Esophagus squamous epithelium (tissue), 5 donors: ENCODE measurements around the gene KAZALD1. TPM values are rescaled to one million over a fixed set of nuclear protein-coding genes. Genes with fewer than 3 reads are reported as not detected.

ENCODE experiments used
- DNase-seq: peaks from one replicate; lab custom pipeline; 2025; lab: John Stamatoyannopoulos, UW
- H3K27ac ChIP-seq, 4 donors: fragments of 200-600 bp; sonication (generic); one replicate each; pipeline ENCODE4 v1.5.1; 2016 to 2019; ENCODE audit warnings: mild to moderate bottlenecking in 1 of 4
- H3K27me3 ChIP-seq, 4 donors: fragments of 200-600 bp; sonication (generic); 1 replicate in 3 of 4; 2 replicates in 1 of 4; pipeline versions ENCODE4 v1.5.1 to v1.6.0; 2017 to 2021; ENCODE audit warnings: antibody characterized with exemption in 1 of 4
- H3K36me3 ChIP-seq, 3 donors: fragments of 200-600 bp; sonication (generic); one replicate each; pipeline ENCODE4 v1.5.1; 2016 to 2019
- H3K4me1 ChIP-seq, 3 donors: fragments of 200-600 bp; sonication (generic); one replicate each; pipeline ENCODE4 v1.5.1; 2017 to 2019
- H3K4me3 ChIP-seq, 4 donors: fragments of 200-600 bp; sonication (generic); 1 replicate in 3 of 4; 2 replicates in 1 of 4; pipeline ENCODE4 v1.5.1; 2016 to 2019; ENCODE audit warnings: mild to moderate bottlenecking in 2 of 4, moderate library complexity in 1 of 4
- H3K9me3 ChIP-seq, 3 donors: fragments of 200-600 bp; sonication (generic); one replicate each; pipeline ENCODE4 v1.5.1; 2016 to 2019
- POLR2A ChIP-seq, 4 donors: fragments of 450-650 bp; IDR thresholded peaks; one replicate each; pipeline ENCODE4 v1.6.1; 2017; ENCODE audit warnings: antibody characterized with exemption in 4 of 4, mild to moderate bottlenecking in 4 of 4, moderate library complexity in 3 of 4
- WGBS, 2 donors: methylation state at CpG; one replicate each; pipeline ENCODE4 v1.1.5; 2018; 5-methylcytosine and 5-hydroxymethylcytosine counted together
- intact Hi-C: fragments of 100-400 bp; cut with DNase I; formaldehyde crosslinking; loops from one replicate; pipeline ENCODE4 v1.15.0; 2022
- total RNA-seq, 4 donors: library from RNA; depleted of rRNA; stranded (reverse); fragments of >200 nt; gene quantifications; one replicate each; pipeline ENCODE4 v1.1.0, GENCODE V29; 2016
- TF ChIP-seq, protein P1 (sequence below), 6 experiments: fragments of 450-650 bp in 4 of 6; fragments of 200-600 bp in 2 of 6; sonication (generic) in 2 of 6; IDR thresholded peaks; one replicate each; pipeline ENCODE4 v1.5.1; 2016 to 2019; ENCODE audit warnings: antibody characterized with exemption in 6 of 6, mild to moderate bottlenecking in 4 of 6, moderate library complexity in 4 of 6
- donor health status: DM: yes; HTN: yes; CAD: no.

KAZALD1 gene
- total RNA-seq, 4 donors from 2014 or later: 0.47 to 1.4 (median 1.1) TPM; not detected in 1

DNA sequence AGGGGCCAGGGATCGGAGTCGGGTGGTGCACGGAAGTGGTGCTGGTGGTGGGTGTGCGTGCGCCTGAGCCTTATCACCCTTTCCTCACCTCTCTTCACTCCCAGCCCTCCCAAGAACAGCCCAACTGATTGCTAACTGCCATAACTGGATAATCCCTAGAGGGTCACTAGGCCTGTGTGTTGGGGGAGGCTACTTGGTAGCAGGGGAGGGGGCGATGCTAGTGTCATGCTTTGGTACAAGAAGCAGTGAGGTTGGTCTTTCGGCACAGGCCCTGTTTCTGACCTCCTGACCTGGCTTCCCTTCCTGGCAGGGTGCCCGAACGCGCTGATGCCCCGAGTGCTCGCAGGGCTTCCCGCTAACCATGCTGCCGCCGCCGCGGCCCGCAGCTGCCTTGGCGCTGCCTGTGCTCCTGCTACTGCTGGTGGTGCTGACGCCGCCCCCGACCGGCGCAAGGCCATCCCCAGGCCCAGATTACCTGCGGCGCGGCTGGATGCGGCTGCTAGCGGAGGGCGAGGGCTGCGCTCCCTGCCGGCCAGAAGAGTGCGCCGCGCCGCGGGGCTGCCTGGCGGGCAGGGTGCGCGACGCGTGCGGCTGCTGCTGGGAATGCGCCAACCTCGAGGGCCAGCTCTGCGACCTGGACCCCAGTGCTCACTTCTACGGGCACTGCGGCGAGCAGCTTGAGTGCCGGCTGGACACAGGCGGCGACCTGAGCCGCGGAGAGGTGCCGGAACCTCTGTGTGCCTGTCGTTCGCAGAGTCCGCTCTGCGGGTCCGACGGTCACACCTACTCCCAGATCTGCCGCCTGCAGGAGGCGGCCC, 652 bp downstream of the KAZALD1 start:
- Histone ChIP-seq H3K27ac (peak overlapping the region in 3 of 4 donors; percentile 98 to 100 (median 99)), H3K9me3 (no peaks in the 10 kb centered on the region), H3K4me1 (peaks cover 46 to 70% (median 49%) of the 10 kb centered on the region in 3 donors), H3K36me3 (no peaks in the 10 kb centered on the region), H3K27me3 (peaks cover 0 to 54% (median 0%) of the 10 kb centered on the region in 4 donors), H3K4me3 (peak overlapping the region; percentile 16 to 97 (median 51))
- intact Hi-C loops: no loop called here
- DNase-seq: no peak
- 19 to 90% methylated on average over 5 to 17 of the region's 63 CpGs for WGBS, 2 donors
- TF ChIP-seq POLR2A (IDR thresholded peaks at IDR 0.05): no peak
- TF ChIP-seq, protein P1, sequence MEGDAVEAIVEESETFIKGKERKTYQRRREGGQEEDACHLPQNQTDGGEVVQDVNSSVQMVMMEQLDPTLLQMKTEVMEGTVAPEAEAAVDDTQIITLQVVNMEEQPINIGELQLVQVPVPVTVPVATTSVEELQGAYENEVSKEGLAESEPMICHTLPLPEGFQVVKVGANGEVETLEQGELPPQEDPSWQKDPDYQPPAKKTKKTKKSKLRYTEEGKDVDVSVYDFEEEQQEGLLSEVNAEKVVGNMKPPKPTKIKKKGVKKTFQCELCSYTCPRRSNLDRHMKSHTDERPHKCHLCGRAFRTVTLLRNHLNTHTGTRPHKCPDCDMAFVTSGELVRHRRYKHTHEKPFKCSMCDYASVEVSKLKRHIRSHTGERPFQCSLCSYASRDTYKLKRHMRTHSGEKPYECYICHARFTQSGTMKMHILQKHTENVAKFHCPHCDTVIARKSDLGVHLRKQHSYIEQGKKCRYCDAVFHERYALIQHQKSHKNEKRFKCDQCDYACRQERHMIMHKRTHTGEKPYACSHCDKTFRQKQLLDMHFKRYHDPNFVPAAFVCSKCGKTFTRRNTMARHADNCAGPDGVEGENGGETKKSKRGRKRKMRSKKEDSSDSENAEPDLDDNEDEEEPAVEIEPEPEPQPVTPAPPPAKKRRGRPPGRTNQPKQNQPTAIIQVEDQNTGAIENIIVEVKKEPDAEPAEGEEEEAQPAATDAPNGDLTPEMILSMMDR (IDR thresholded peaks at IDR 0.05): peak; percentile 28 to 67 (median 55)

DNA sequence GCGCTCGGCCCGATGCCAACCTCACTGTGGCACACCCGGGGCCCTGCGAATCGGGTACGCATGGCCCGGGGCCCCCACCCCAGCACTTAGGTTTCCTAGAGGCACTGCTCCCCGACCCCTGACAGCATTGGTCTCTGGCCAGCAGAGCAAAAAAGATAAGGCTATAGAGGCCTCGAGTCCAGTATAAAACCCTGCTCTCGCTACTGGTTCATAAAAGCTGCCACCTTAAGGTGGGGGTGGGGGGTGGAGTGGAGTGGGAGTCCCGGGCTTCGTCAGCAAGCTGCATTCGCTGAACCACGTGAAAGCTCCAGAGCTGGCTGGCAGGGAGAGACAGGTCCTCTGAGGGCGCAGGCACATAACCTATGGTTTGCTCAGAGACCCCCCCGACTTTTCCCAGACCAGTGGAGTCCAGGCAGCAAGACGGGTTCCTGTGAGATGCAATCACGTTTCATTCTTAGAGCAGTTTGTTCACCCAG, 1.3 kb downstream of the KAZALD1 start:
- no peaks in the 10 kb centered on the region for H3K9me3 ChIP-seq
- WGBS, 2 donors: 58 to 70% methylated on average over 4 to 8 of the region's 19 CpGs
- H3K4me1 ChIP-seq: peaks cover 49 to 74% (median 51%) of the 10 kb centered on the region in 3 donors
- no peaks in the 10 kb centered on the region for H3K36me3 ChIP-seq
- peak overlapping the region in 1 of 4 donors; percentile 98 for H3K27ac ChIP-seq
- DNase-seq: no peak
- no peak for TF ChIP-seq POLR2A (IDR thresholded peaks at IDR 0.05)
- TF ChIP-seq, protein P1 (IDR thresholded peaks at IDR 0.05): no peak
- H3K27me3 ChIP-seq: peaks cover 0 to 57% (median 0%) of the 10 kb centered on the region in 4 donors
- peak overlapping the region; percentile 16 to 97 (median 30) for H3K4me3 ChIP-seq
- intact Hi-C loops: no loop called here

DNA sequence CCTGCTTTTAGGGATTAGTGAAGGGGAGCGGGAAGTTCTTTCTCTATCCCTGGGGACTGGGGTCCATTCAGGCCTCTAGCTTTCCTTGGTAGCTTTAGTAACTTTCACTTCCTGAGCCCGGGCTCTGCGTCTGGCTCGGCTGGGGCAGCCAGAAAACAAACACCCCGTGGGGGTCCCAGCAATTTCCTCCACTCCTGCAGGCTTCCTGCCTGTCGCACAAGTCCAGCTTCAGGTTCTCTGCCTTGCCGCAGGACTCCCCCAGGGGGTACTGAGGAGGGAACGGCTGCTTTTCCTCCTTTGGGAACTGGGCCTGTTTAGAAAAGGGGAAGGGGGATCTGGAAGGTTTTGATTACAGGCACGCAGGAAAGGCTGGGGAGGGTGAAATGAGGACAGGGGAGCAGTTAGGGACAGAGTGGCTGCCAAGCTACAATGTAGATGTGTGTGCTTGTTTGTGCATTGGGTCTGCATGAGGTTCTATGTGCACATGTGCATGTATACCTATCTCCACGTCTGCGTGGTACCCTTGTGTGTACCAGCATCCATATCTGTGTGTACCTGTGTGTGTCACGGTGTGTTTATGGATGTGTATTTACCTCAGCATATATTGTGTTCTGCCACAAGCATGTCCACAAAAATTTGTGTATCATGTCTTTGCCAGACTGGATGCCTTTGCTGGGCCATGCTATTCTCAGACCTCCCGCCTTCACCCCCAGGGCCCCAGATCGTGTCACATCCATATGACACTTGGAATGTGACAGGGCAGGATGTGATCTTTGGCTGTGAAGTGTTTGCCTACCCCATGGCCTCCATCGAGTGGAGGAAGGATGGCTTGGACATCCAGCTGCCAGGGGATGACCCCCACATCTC, 2.0 kb downstream of the KAZALD1 start:
- intact Hi-C loops: no loop called here
- WGBS, 2 donors: 75 to 85% methylated on average over 8 to 11 of the region's 15 CpGs
- no peaks in the 10 kb centered on the region for H3K9me3 ChIP-seq
- TF ChIP-seq, protein P1 (IDR thresholded peaks at IDR 0.05): no peak
- no peak for TF ChIP-seq POLR2A (IDR thresholded peaks at IDR 0.05)
- H3K4me1 ChIP-seq: peaks cover 49 to 74% (median 51%) of the 10 kb centered on the region in 3 donors
- H3K36me3 ChIP-seq: no peaks in the 10 kb centered on the region
- H3K27ac ChIP-seq: no peak overlapping the region
- H3K27me3 ChIP-seq: peaks cover 0 to 57% (median 0%) of the 10 kb centered on the region in 4 donors
- no peak overlapping the region for H3K4me3 ChIP-seq
- DNase-seq: no peak

DNA sequence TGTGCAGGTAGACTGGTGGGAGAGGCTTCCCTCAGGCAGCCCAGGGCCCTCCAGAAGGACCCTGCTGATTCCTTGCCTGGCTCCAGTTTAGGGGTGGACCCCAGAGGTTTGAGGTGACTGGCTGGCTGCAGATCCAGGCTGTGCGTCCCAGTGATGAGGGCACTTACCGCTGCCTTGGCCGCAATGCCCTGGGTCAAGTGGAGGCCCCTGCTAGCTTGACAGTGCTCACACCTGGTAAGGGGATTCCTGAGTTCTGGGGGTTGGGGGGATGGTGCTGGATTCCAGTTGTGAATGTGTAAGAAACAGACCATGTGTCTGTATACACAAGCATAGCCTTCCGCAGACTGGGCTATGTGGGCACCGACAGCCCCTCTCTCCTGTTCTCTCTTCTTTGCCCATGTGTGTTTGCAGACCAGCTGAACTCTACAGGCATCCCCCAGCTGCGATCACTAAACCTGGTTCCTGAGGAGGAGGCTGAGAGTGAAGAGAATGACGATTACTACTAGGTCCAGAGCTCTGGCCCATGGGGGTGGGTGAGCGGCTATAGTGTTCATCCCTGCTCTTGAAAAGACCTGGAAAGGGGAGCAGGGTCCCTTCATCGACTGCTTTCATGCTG, 2.7 kb downstream of the KAZALD1 start:
- intact Hi-C loops: no loop called here
- Histone ChIP-seq H3K27me3 (peaks cover 0 to 57% (median 0%) of the 10 kb centered on the region in 4 donors), H3K4me3 (no peak overlapping the region), H3K36me3 (no peaks in the 10 kb centered on the region), H3K9me3 (no peaks in the 10 kb centered on the region), H3K4me1 (peaks cover 49 to 70% (median 50%) of the 10 kb centered on the region in 3 donors), H3K27ac (no peak overlapping the region)
- DNase-seq: no peak
- 50 to 90% methylated on average over 1 to 9 of the region's 9 CpGs for WGBS, 2 donors
- TF ChIP-seq POLR2A (IDR thresholded peaks at IDR 0.05): no peak
